Endothelial cell of umbilical vein (primary cell): ENCODE measurements around the gene CCDC34. TPM values are rescaled to one million over a fixed set of nuclear protein-coding genes. Genes with fewer than 3 reads are reported as not detected.

Experiments used
- BruUV-seq: library from RNA; stranded (reverse); fragments of 400-500 nt; replicated peaks from 2 replicates; lab custom pipeline; 2021; lab: Mats Ljungman, UMichigan
- CTCF ChIA-PET: fragments of 300-600, 350-600 bp; sonication (Branson Sonifier 250); formaldehyde crosslinking; loops from one replicate; lab custom pipeline; 2021; ENCODE audit warnings: antibody characterized with exemption, inconsistent platforms; lab: Charles Lee
- POLR2A ChIA-PET: fragments of 300-600, 350-600 bp; sonication (Branson Sonifier 250); formaldehyde crosslinking; loops from one replicate; lab custom pipeline; 2021; ENCODE audit warnings: antibody characterized with exemption, inconsistent platforms; lab: Charles Lee
- DNase-seq: peaks from one replicate; pipeline ENCODE4 v3.0.0-alpha.2; 2011; ENCODE audit warnings: low read depth, low spot score
- FAIRE-seq: peaks from 2 replicates; lab custom pipeline; 2011; peaks lifted over from hg19 to GRCh38; lab: Jason Lieb, UNC
- H2AFZ ChIP-seq: 2 replicates; pipeline ENCODE4 v1.6.0; 2012; ENCODE audit warnings: low read depth, low read length, control low read depth, inconsistent platforms
- H3K27ac ChIP-seq: 2 replicates; pipeline ENCODE4 v1.5.1; 2011; ENCODE audit warnings: low read depth, mild to moderate bottlenecking, control low read depth, low read length, moderate library complexity; ENCODE audit not compliant: insufficient read depth
- H3K27me3 ChIP-seq, 2 experiments: 2 replicates each; pipeline versions ENCODE4 v1.6.0 to v1.6.1; 2011; ENCODE audit warnings: low read length in 2 of 2, mixed read lengths in 1 of 2; ENCODE audit not compliant: control insufficient read depth in 2 of 2, insufficient read depth in 2 of 2
- H3K36me3 ChIP-seq, 2 experiments: 2 replicates in 1 of 2; 3 replicates in 1 of 2; pipeline ENCODE4 v1.5.1; 2011; ENCODE audit warnings: low read length in 2 of 2, mild to moderate bottlenecking in 1 of 2, moderate library complexity in 1 of 2; ENCODE audit not compliant: control insufficient read depth in 2 of 2, insufficient read depth in 2 of 2; ENCODE audit errors: extremely low read depth in 1 of 2
- H3K4me1 ChIP-seq: 3 replicates; pipeline ENCODE4 v1.5.1; 2011; ENCODE audit warnings: mild to moderate bottlenecking, low read length; ENCODE audit not compliant: control insufficient read depth, insufficient read depth; ENCODE audit errors: extremely low read depth
- H3K4me2 ChIP-seq: 2 replicates; pipeline ENCODE4 v1.6.1; 2011; ENCODE audit warnings: low read length, control low read depth, mixed read lengths; ENCODE audit not compliant: insufficient read depth
- H3K4me3 ChIP-seq, 3 experiments: fragments of 200-600 bp in 1 of 3; sonication (generic), shearing (Covaris generic) in 1 of 3; replicated peaks in 1 of 3; 2 replicates each; pipeline ENCODE4 v1.5.1; 2011 to 2016; ENCODE audit warnings: control low read depth in 3 of 3, low read length in 3 of 3, mild to moderate bottlenecking in 2 of 3, inconsistent platforms in 1 of 3, low read depth in 1 of 3, moderate library complexity in 1 of 3; ENCODE audit not compliant: insufficient read depth in 1 of 3
- H3K79me2 ChIP-seq: 2 replicates; pipeline ENCODE4 v1.6.0; 2012; ENCODE audit warnings: low read length, inconsistent platforms; ENCODE audit not compliant: control insufficient read depth, insufficient read depth
- H3K9ac ChIP-seq: replicated peaks from 2 replicates; pipeline ENCODE3; 2011; ENCODE audit warnings: low read length, control low read depth; ENCODE audit not compliant: insufficient read depth; ENCODE audit errors: extremely low read depth
- H3K9me1 ChIP-seq: replicated peaks from 3 replicates; pipeline ENCODE4 v1.6.0; 2011; ENCODE audit warnings: mild to moderate bottlenecking, low read length; ENCODE audit not compliant: control insufficient read depth, insufficient read depth; ENCODE audit errors: extremely low read depth
- H3K9me3 ChIP-seq: replicated peaks from 2 replicates; pipeline ENCODE4 v1.5.1; 2012; ENCODE audit warnings: low read length, inconsistent platforms; ENCODE audit not compliant: control insufficient read depth, insufficient read depth
- H4K20me1 ChIP-seq: replicated peaks from 2 replicates; pipeline ENCODE3; 2011; ENCODE audit warnings: mild to moderate bottlenecking, low read length; ENCODE audit not compliant: control insufficient read depth, insufficient read depth; ENCODE audit errors: extremely low read depth
- EZH2 ChIP-seq: IDR thresholded peaks from 2 replicates; pipeline ENCODE4 v1.6.1; 2012; ENCODE audit warnings: borderline replicate concordance, low read depth, mild to moderate bottlenecking, moderate library complexity, low read length, inconsistent platforms; ENCODE audit not compliant: severe bottlenecking
- FOS ChIP-seq: IDR thresholded peaks from 2 replicates; pipeline ENCODE4 v1.6.1; 2011; ENCODE audit warnings: mild to moderate bottlenecking, low read length, moderate library complexity, borderline replicate concordance; ENCODE audit not compliant: insufficient read depth
- GATA2 ChIP-seq: IDR thresholded peaks from 2 replicates; pipeline ENCODE4 v1.7.0; 2011; ENCODE audit warnings: low read depth, mild to moderate bottlenecking, moderate library complexity, mixed read lengths, low read length; ENCODE audit not compliant: insufficient read length, insufficient read depth
- JUN ChIP-seq: IDR thresholded peaks from 2 replicates; pipeline ENCODE4 v1.6.1; 2011; ENCODE audit warnings: borderline replicate concordance, low read depth; ENCODE audit not compliant: insufficient read length, insufficient read depth
- MYC ChIP-seq: IDR thresholded peaks from one replicate; pipeline ENCODE4 v1.6.1; 2011; ENCODE audit warnings: mild to moderate bottlenecking, low read depth, low read length
- POLR2A ChIP-seq: IDR thresholded peaks from 2 replicates; pipeline ENCODE4 v1.6.1; 2012; ENCODE audit warnings: low read depth, mild to moderate bottlenecking, control low read depth, low read length
- POLR2AphosphoS5 ChIP-seq: IDR thresholded peaks from 2 replicates; pipeline ENCODE4 v1.6.1; 2012; ENCODE audit warnings: low read depth, mild to moderate bottlenecking, control low read depth, low read length, moderate library complexity; ENCODE audit not compliant: insufficient read depth
- dilution Hi-C: fragments of 300-500 bp; cut with MboI; formaldehyde crosslinking; loops from one replicate; pipeline ENCODE4 v1.15.0; 2019; ENCODE audit warnings: low sequenced_read_pairs; ENCODE audit not compliant: extremely low pct_ligation_motif_present
- intact Hi-C: fragments of 100-400 bp; cut with micrococcal nuclease; formaldehyde crosslinking; loops from one replicate; pipeline ENCODE4 v1.10.0; 2022
- polyA plus RNA-seq, 4 experiments: library from polyadenylated mRNA; depleted of rRNA in 3 of 4; stranded (reverse) in 3 of 4; unstranded in 1 of 4; fragments of >200 nt; gene quantifications; 2 replicates each; pipeline versions ENCODE4 v1.2.1 to v1.2.3, GENCODE V29; 2011 to 2012; ENCODE audit warnings: missing spikeins in 1 of 4
- total RNA-seq: library from RNA; stranded (reverse); gene quantifications from 2 replicates; pipeline ENCODE4 v1.2.3, GENCODE V29; 2021
- TF ChIP-seq, protein P1 (sequence below): IDR thresholded peaks from 2 replicates; pipeline ENCODE4 v1.6.1; 2011; ENCODE audit not compliant: insufficient read depth, insufficient read length
- TF ChIP-seq, protein P2 (sequence below), 2 donors: IDR thresholded peaks; 1 replicate in 1 of 2; 2 replicates in 1 of 2; pipeline ENCODE4 v1.5.1; 2011; ENCODE audit warnings: low read length in 2 of 2, mild to moderate bottlenecking in 2 of 2, moderate library complexity in 2 of 2, control low read depth in 1 of 2, inconsistent platforms in 1 of 2, low read depth in 1 of 2; ENCODE audit not compliant: insufficient read depth in 1 of 2; ENCODE audit errors: extremely low read depth in 1 of 2

Gene CCDC34
- total and polyA plus RNA-seq, 2 donors (not counting 3 experiments of a cell fraction or from before 2014, with no cell fraction given): 2.3 to 11.4 TPM

DNA sequence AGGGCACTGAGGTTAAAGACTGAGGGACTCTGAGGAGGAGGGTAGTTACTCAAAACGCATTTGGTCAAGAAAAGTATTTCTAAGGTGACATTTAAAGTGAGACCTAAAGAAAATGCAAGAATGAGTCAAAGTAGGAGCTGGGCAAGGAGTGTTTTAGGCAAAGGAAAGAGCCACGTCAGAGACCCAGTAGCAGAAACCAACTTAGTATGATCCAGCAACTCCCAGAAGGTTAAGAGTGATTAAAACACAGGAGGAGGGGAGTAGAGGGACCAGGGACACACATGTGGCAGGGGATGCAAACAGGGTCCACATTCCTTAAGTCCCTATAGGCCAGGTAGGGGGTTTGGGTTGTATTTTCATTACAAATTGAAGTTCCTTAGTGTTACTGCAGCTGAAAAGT, 24.3 kb upstream of the CCDC34 start:
- no peak for DNase-seq
- no peaks in the 10 kb centered on the region for H3K36me3 ChIP-seq
- dilution Hi-C loops: no loop called here
- H3K27ac ChIP-seq: no peak overlapping the region
- TF ChIP-seq, protein P1, sequence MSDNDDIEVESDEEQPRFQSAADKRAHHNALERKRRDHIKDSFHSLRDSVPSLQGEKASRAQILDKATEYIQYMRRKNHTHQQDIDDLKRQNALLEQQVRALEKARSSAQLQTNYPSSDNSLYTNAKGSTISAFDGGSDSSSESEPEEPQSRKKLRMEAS: no peak
- TF ChIP-seq JUN (no peak), POLR2AphosphoS5 (no peak), GATA2 (no peak), FOS (no peak), POLR2A (no peak), EZH2 (no peak), MYC (no peak)
- TF ChIP-seq, protein P2, sequence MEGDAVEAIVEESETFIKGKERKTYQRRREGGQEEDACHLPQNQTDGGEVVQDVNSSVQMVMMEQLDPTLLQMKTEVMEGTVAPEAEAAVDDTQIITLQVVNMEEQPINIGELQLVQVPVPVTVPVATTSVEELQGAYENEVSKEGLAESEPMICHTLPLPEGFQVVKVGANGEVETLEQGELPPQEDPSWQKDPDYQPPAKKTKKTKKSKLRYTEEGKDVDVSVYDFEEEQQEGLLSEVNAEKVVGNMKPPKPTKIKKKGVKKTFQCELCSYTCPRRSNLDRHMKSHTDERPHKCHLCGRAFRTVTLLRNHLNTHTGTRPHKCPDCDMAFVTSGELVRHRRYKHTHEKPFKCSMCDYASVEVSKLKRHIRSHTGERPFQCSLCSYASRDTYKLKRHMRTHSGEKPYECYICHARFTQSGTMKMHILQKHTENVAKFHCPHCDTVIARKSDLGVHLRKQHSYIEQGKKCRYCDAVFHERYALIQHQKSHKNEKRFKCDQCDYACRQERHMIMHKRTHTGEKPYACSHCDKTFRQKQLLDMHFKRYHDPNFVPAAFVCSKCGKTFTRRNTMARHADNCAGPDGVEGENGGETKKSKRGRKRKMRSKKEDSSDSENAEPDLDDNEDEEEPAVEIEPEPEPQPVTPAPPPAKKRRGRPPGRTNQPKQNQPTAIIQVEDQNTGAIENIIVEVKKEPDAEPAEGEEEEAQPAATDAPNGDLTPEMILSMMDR (IDR thresholded peaks at IDR 0.05; ENCODE audit: extremely low read depth in 1 of 2, insufficient read depth in 1 of 2, low read depth in 1 of 2, low read length in 2 of 2): no peak
- peaks cover 6% of the 10 kb centered on the region for H3K4me1 ChIP-seq
- H3K9me3 ChIP-seq: no peaks in the 10 kb centered on the region
- no peaks in the 10 kb centered on the region for H4K20me1 ChIP-seq
- no TSS peak for BruUV-seq
- H2AFZ ChIP-seq: no peak overlapping the region
- H3K79me2 ChIP-seq: no peaks in the 10 kb centered on the region
- intact Hi-C loops: no loop called here
- H3K9me1 ChIP-seq: no peaks in the 10 kb centered on the region
- POLR2A ChIA-PET: no interaction called here
- no peak for FAIRE-seq
- no peak overlapping the region for H3K9ac ChIP-seq
- no peak overlapping the region for H3K4me2 ChIP-seq
- H3K4me3 ChIP-seq: no peak overlapping the region
- no peaks in the 10 kb centered on the region for H3K27me3 ChIP-seq
- CTCF ChIA-PET: no interaction called here
